Measurements from ENCODE around the gene GNB1. TPM values are rescaled to one million over a fixed set of nuclear protein-coding genes. Genes with fewer than 3 reads are reported as not detected.

GNB1 gene
- total RNA-seq, 5 donors from 2014 or later (not counting 1 experiment from before 2014, with no cell fraction given): 208 to 295 (median 261) TPM

- Histone ChIP-seq H3K4me3 (ENCODE audit: control insufficient read depth in 1 of 2, extremely low read depth in 1 of 2, low read length in 1 of 2) (peak overlapping the region; percentile 49 to 52), H3K9me3 (no peaks in the 10 kb centered on the region), H3K4me1 (ENCODE audit: control insufficient read depth in 1 of 2, extremely low read depth in 1 of 2, insufficient read depth in 2 of 2, low read length in 2 of 2) (peaks cover 43 to 74% of the 10 kb centered on the region in 2 experiments), H3K27me3 (replicated peaks in 1 of 2; ENCODE audit: control insufficient read depth in 2 of 2, extremely low read depth in 1 of 2, insufficient read depth in 2 of 2, low read length in 1 of 2) (no peaks in the 10 kb centered on the region), H3K27ac (ENCODE audit: low read length) (peak overlapping the region; percentile 91), H3K36me3 (ENCODE audit: control insufficient read depth in 2 of 2, extremely low read depth in 1 of 2, insufficient read depth in 1 of 2, low read length in 1 of 2) (peaks cover 0 to 3% of the 10 kb centered on the region in 2 donors)
- no peaks in the 10 kb centered on the region for H3K9me3 Mint-ChIP-seq
- H3K36me3 Mint-ChIP-seq: no peaks in the 10 kb centered on the region
- CTCF ChIA-PET: interaction anchor here in 1 of 2 donors (0.6 kb wide), 1 partner anchor 9 kb away, joined by 3 read pairs; no protein-coding TSS in a partner anchor
- peak; percentile 39 to 84 (median 65) for DNase-seq
- H3K27ac Mint-ChIP-seq: peak overlapping the region; percentile 95 to 98
- peaks cover 60 to 76% (median 70%) of the 10 kb centered on the region in 3 donors for H3K4me1 Mint-ChIP-seq
- H3K4me3 Mint-ChIP-seq: peak overlapping the region; percentile 76 to 83 (median 80)
- WGBS (ENCODE audit: insufficient coverage): under 1% methylated on average over 65 of the region's 68 CpGs
- no peaks in the 10 kb centered on the region for H3K27me3 Mint-ChIP-seq
- POLR2A ChIA-PET: no interaction called here
- peak; percentile 60 to 76 (median 62) for ATAC-seq (replicated peaks in 1 of 4)
Measured at GRCh38 chr1:1778663-1779319, 112.1 kb downstream of the GNB1 start.

- Histone ChIP-seq H3K27me3 (replicated peaks in 1 of 2; ENCODE audit: control insufficient read depth in 2 of 2, extremely low read depth in 1 of 2, insufficient read depth in 2 of 2, low read length in 1 of 2) (no peaks in the 10 kb centered on the region), H3K36me3 (ENCODE audit: control insufficient read depth in 2 of 2, extremely low read depth in 1 of 2, insufficient read depth in 1 of 2, low read length in 1 of 2) (peaks cover 0 to 3% of the 10 kb centered on the region in 2 donors), H3K4me3 (ENCODE audit: control insufficient read depth in 1 of 2, extremely low read depth in 1 of 2, low read length in 1 of 2) (peak within 1 kb of the TSS; percentile 52 to 74), H3K4me1 (ENCODE audit: control insufficient read depth in 1 of 2, extremely low read depth in 1 of 2, insufficient read depth in 2 of 2, low read length in 2 of 2) (peaks cover 41 to 67% of the 10 kb centered on the region in 2 experiments), H3K27ac (ENCODE audit: low read length) (peak within 1 kb of the TSS; percentile 91), H3K9me3 (no peaks in the 10 kb centered on the region)
- CTCF ChIA-PET: no interaction called here
- H3K9me3 Mint-ChIP-seq: no peaks in the 10 kb centered on the region
- peaks cover 53 to 69% (median 63%) of the 10 kb centered on the region in 3 donors for H3K4me1 Mint-ChIP-seq
- under 1% methylated on average over 94 of the region's 99 CpGs for WGBS (ENCODE audit: insufficient coverage)
- ATAC-seq (replicated peaks in 1 of 4): peak; percentile 64 to 72 (median 66)
- no peaks in the 10 kb centered on the region for H3K27me3 Mint-ChIP-seq
- H3K27ac Mint-ChIP-seq: peak within 1 kb of the TSS; percentile 95 to 98
- POLR2A ChIA-PET: no interaction called here
- H3K36me3 Mint-ChIP-seq: no peaks in the 10 kb centered on the region
- peak; percentile 20 to 88 (median 58) for DNase-seq
- H3K4me3 Mint-ChIP-seq: peak within 1 kb of the TSS; percentile 76 to 83 (median 80)
Measured at GRCh38 chr1:1777950-1778662, 112.8 kb downstream of the GNB1 start, which contains the start of gene NADK. TSS of gene NADK (minus strand) at chr1:1778470. CDS start at chr1:1765406, 13,064 bp downstream.

- no peaks in the 10 kb centered on the region for H3K36me3 Mint-ChIP-seq
- Histone ChIP-seq H3K4me3 (ENCODE audit: control insufficient read depth in 1 of 2, extremely low read depth in 1 of 2, low read length in 1 of 2) (peak overlapping the region; percentile 52 to 74), H3K4me1 (ENCODE audit: control insufficient read depth in 1 of 2, extremely low read depth in 1 of 2, insufficient read depth in 2 of 2, low read length in 2 of 2) (peaks cover 36 to 62% of the 10 kb centered on the region in 2 experiments), H3K9me3 (no peaks in the 10 kb centered on the region), H3K27ac (ENCODE audit: low read length) (peak overlapping the region; percentile 4), H3K27me3 (replicated peaks in 1 of 2; ENCODE audit: control insufficient read depth in 2 of 2, extremely low read depth in 1 of 2, insufficient read depth in 2 of 2, low read length in 1 of 2) (no peaks in the 10 kb centered on the region), H3K36me3 (ENCODE audit: control insufficient read depth in 2 of 2, extremely low read depth in 1 of 2, insufficient read depth in 1 of 2, low read length in 1 of 2) (peaks cover under 1 to 4% of the 10 kb centered on the region in 2 donors)
- WGBS (ENCODE audit: insufficient coverage): 0% methylated on average over 4 of the region's 6 CpGs
- POLR2A ChIA-PET: no interaction called here
- H3K27me3 Mint-ChIP-seq: no peaks in the 10 kb centered on the region
- H3K27ac Mint-ChIP-seq: peak overlapping the region; percentile 66 to 86
- H3K4me3 Mint-ChIP-seq: peak overlapping the region; percentile 68 to 82 (median 80)
- peaks cover 50 to 63% (median 58%) of the 10 kb centered on the region in 3 donors for H3K4me1 Mint-ChIP-seq
- no peaks in the 10 kb centered on the region for H3K9me3 Mint-ChIP-seq
- ATAC-seq (replicated peaks in 1 of 4): no peak
- CTCF ChIA-PET: no interaction called here
- DNase-seq: no peak
Measured at GRCh38 chr1:1777583-1777899, 113.3 kb downstream of the GNB1 start.

GRCh38 chr1:1776672-1777582 is 114.0 kb downstream of the GNB1 start:
- Histone ChIP-seq H3K27me3 (replicated peaks in 1 of 2; ENCODE audit: control insufficient read depth in 2 of 2, extremely low read depth in 1 of 2, insufficient read depth in 2 of 2, low read length in 1 of 2) (no peaks in the 10 kb centered on the region), H3K36me3 (ENCODE audit: control insufficient read depth in 2 of 2, extremely low read depth in 1 of 2, insufficient read depth in 1 of 2, low read length in 1 of 2) (peaks cover 4 to 10% of the 10 kb centered on the region in 2 donors), H3K4me1 (ENCODE audit: control insufficient read depth in 1 of 2, extremely low read depth in 1 of 2, insufficient read depth in 2 of 2, low read length in 2 of 2) (peaks cover 31 to 55% of the 10 kb centered on the region in 2 experiments), H3K9me3 (no peaks in the 10 kb centered on the region), H3K27ac (ENCODE audit: low read length) (peak overlapping the region; percentile 4), H3K4me3 (ENCODE audit: control insufficient read depth in 1 of 2, extremely low read depth in 1 of 2, low read length in 1 of 2) (no peak overlapping the region)
- Mint-ChIP-seq H3K4me3 (peak overlapping the region; percentile 68 to 82 (median 80)), H3K4me1 (peaks cover 50 to 60% (median 54%) of the 10 kb centered on the region in 3 donors), H3K27ac (peak overlapping the region; percentile 66 to 86), H3K27me3 (no peaks in the 10 kb centered on the region), H3K9me3 (no peaks in the 10 kb centered on the region), H3K36me3 (peaks cover 3% of the 10 kb centered on the region)
- DNase-seq (no peak), ATAC-seq (replicated peaks in 1 of 4) (no peak)
- ChIA-PET CTCF (interaction anchor here in 1 of 2 donors (0.6 to 0.7 kb wide), 5 partner anchors 10 to 773 kb away, joined by 3 to 6 read pairs (median 5); no protein-coding TSS in a partner anchor), POLR2A (interaction anchor here (0.5 to 0.6 kb wide), 2 partner anchors 106 to 118 kb away, joined by 3 to 4 read pairs; no protein-coding TSS in a partner anchor)
- WGBS (ENCODE audit: insufficient coverage): 83% methylated on average over 1 of the region's 9 CpGs

- H3K27me3 Mint-ChIP-seq: no peaks in the 10 kb centered on the region
- no peaks in the 10 kb centered on the region for H3K27me3 ChIP-seq (replicated peaks in 1 of 2; ENCODE audit: control insufficient read depth in 2 of 2, extremely low read depth in 1 of 2, insufficient read depth in 2 of 2, low read length in 1 of 2)
- H3K9me3 Mint-ChIP-seq: peaks cover 3 to 5% (median 4%) of the 10 kb centered on the region in 3 donors
- WGBS (ENCODE audit: insufficient coverage): 72% methylated on average over 7 of the region's 11 CpGs
- peaks cover 36 to 49% (median 45%) of the 10 kb centered on the region in 3 donors for H3K4me1 Mint-ChIP-seq
- H3K36me3 ChIP-seq (ENCODE audit: control insufficient read depth in 2 of 2, extremely low read depth in 1 of 2, insufficient read depth in 1 of 2, low read length in 1 of 2): peaks cover 4 to 14% of the 10 kb centered on the region in 2 donors
- ChIA-PET POLR2A (no interaction called here), CTCF (interaction anchor here in 1 of 2 donors (0.6 kb wide), 1 partner anchor 83 kb away, joined by 3 read pairs; no protein-coding TSS in a partner anchor)
- H3K9me3 ChIP-seq: peaks cover 2% of the 10 kb centered on the region
- no peak overlapping the region for H3K4me3 ChIP-seq (ENCODE audit: control insufficient read depth in 1 of 2, extremely low read depth in 1 of 2, low read length in 1 of 2)
- H3K27ac ChIP-seq (ENCODE audit: low read length): peak overlapping the region; percentile 29
- DNase-seq (no peak), ATAC-seq (replicated peaks in 1 of 4) (no peak)
- H3K4me1 ChIP-seq (ENCODE audit: control insufficient read depth in 1 of 2, extremely low read depth in 1 of 2, insufficient read depth in 2 of 2, low read length in 2 of 2): peaks cover 21 to 42% of the 10 kb centered on the region in 2 experiments
- H3K36me3 Mint-ChIP-seq: peaks cover 9% of the 10 kb centered on the region
- peak overlapping the region; percentile 15 to 49 for H3K27ac Mint-ChIP-seq
- peak overlapping the region; percentile 43 to 80 (median 55) for H3K4me3 Mint-ChIP-seq
Measured at GRCh38 chr1:1775327-1776226, 115.3 kb downstream of the GNB1 start.

Measured in T-cell (primary cell).